ENCODE results near the gene MCTP2.

GRCh38 chr15:94503293-94503692, 271.9 kb downstream of the MCTP2 start:
- TF ChIP-seq, protein P1, sequence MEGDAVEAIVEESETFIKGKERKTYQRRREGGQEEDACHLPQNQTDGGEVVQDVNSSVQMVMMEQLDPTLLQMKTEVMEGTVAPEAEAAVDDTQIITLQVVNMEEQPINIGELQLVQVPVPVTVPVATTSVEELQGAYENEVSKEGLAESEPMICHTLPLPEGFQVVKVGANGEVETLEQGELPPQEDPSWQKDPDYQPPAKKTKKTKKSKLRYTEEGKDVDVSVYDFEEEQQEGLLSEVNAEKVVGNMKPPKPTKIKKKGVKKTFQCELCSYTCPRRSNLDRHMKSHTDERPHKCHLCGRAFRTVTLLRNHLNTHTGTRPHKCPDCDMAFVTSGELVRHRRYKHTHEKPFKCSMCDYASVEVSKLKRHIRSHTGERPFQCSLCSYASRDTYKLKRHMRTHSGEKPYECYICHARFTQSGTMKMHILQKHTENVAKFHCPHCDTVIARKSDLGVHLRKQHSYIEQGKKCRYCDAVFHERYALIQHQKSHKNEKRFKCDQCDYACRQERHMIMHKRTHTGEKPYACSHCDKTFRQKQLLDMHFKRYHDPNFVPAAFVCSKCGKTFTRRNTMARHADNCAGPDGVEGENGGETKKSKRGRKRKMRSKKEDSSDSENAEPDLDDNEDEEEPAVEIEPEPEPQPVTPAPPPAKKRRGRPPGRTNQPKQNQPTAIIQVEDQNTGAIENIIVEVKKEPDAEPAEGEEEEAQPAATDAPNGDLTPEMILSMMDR (IDR thresholded peaks at IDR 0.05; ENCODE audit: poor library complexity), result no peak
- no peak for TF ChIP-seq EZH2 (IDR thresholded peaks at IDR 0.05; ENCODE audit: borderline replicate concordance)
